Ramos (cell line): ENCODE measurements around the gene MCHR1.

Experiments
- in situ Hi-C: fragments of 300-500 bp; cut with MboI; formaldehyde crosslinking; loops from one replicate; pipeline ENCODE4 v1.14.3; 2022; ENCODE audit warnings: low sequenced_read_pairs; ENCODE audit not compliant: unreplicated experiment

MCHR1 gene

DNA sequence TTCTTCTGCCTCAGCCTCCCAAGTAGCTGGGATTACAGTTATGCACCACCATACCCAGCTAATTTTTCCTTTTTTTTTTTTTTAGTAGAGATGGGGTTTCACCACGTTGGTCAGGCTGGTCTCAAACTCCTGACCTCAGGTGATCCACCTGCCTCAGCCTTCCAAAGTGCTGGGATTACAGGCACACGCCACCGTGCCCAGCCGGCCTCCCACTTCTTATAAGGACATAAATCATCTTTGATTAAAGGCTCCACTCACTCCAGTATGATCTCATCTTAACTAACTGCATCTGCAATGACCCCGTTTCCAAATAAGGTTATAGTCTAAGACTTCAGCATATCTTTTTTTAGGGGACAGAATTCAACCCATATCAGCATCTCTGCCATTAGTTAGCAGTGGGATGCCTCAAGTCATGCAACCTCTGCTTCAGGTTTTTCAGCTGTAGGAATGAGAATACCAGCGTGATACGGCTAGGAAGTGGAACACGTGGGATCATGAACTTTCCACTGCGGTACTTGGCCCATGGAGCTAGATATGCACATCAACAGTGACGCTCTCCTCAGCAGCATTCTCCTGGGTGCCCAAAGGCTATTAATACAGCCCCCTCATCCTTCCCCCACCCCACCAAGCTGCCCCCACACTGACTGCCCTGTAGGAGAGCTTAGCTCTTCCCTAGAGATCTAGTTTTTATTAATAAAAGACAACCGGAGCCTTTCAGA, 41.4 kb downstream of the MCHR1 start:
- in situ Hi-C loops: no loop called here

DNA sequence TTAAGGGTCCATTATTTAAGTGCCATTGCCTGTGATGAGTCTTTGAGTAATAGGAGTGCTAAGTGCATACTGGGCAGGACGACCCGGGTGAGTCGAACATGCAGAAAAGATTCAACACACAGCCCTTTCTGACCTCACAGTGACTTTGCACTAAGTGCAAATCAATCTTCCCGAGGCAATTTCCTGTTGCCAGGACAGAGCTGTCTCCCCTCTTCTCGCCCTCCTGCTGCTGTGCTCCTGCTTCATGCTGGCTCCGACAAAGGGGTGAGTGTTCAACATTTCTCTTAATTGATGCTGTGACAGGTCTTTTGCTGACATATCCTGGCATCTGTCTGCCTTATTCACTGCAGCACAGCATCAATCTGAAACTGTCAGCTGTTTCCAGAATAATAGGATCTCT, 42.0 kb downstream of the MCHR1 start:
- in situ Hi-C loops: no loop called here

DNA sequence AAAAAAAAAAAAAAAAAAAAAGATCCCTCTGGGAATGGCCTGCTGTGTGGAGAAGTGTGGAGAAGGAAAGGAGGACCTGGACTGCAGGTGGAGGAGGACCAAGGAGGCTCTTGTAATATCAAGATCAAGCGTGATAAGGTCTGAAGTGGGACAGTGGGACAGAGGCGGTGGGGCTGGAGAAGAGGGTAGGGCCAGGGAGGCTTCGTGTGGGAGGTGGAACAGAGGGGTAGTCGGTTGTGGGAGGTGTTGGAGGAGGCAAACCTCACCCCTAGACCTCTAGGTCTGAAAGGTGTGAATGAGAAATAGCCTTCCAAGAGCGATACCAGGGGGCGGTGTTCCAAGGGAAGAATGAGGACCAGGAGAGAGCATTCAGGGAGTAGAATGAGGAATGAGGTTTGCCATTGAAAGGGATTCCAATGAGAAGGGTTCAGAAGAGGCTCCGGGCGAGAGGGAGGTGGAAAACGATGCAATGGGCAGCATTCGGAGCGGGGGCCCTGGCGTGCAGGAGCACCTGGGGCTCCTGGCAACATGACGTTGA, 44.2 kb downstream of the MCHR1 start:
- in situ Hi-C loops: no loop called here

DNA sequence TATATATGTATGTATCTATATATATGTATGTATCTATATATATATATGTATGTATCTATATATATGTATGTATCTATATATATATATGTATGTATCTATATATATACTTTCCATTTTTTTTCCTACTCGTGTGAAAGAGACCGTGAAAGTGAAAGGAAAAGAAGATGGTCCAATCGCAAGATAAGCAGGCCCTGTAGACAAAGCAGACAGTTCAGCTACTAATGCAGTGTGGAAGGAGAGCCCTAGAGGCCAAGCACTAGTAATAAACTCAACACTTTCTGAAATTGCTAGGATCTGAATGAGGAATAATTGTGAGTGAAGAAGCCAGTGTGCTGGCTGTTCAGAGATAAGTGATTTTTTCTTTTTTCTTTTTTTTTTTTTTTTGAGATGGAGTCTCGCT, 47.2 kb downstream of the MCHR1 start:
- in situ Hi-C loops: no loop called here

DNA sequence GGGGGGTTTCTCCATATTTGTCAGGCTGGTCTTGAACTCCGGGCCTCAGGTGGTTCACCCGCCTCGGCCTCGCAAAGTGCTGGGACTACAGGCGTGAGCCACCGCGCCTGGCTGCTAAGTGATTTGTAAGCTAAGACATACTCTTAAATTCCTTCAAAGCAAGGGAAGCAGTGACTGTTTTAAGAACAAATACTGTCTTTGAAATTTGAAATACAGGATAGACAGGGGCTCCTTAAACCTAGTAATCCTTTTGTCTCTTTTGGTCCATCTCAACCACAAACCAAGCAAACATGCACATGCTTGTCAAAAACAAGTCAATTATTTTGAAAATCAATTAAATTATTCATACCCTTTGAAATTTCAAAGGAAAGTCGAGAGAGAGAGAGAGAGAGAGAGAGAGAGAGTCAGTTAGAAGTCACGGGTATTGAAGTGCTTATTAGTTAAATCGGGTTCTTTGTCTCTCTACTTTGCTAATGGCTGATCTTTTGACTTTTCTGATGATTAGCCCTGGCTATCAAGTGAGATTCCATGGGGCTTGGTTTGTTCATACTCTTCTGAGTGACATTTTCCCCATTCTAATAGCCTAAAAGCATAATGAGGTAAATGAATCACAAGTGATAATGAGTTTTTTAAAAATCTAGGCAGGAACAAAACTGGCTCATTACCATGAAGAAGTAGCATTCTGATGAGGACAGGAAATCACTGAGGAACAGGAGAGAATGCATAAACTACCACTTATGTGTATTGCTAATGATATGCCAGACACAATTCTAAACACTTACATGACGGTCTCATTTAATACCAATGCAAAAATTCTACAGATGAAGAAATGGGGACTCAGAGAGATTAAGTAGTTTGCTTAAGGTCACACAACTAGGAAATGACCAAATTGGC, 48.0 kb downstream of the MCHR1 start:
- in situ Hi-C loops: no loop called here

DNA sequence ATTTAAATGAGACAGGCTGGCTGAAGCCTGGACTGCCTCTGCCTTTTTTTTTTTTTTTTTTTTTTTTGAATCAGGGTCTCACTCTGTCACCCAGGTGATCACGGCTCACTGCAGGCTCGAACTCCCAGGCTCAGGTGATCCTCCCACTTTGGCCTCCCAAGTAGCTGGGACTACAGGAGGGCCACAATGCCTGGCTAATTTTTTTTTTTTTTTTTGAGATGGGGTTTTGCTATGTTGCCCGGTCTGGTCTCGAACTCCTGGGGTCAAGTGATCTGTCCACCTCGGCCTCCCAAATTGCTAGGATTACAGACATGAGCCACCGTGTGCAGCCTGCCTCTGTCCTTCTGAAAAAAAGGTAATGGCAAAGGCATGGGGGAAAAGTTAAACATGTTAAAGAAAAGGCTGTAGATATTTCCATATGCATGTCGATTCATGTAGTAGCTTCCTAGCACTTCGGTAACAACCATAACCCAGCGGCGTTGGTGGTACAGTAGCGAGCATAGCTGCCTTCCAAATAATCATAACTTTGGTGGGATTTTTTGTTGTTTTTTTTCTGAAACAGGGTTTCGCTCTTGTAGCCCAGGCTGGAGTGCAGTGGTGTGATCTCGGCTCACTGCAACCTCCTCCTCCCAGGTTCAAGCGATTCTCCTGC, 48.8 kb downstream of the MCHR1 start:
- in situ Hi-C loops: no loop called here

DNA sequence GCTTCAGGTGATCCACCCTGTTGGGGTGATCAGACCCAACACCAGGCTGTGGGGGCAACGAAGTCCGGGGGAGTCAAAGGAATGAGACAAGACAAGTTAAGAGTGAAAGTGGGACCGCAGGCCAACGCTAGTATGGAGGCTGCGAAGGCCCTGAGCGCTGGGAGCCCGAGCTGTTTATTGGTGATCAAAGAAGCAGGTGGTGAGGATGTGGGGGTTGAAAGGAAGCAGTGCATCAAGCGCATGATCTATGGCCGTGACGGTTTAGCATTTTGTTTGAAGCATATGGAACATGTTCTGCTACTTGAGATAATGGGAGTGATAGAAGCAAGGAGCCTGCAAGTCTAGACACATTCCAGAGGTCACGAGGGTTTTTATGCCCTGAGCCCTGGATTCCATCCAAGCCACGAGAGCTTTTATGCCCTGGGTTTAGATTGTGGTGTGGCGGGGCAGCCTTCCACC, 49.5 kb downstream of the MCHR1 start:
- in situ Hi-C loops: no loop called here

DNA sequence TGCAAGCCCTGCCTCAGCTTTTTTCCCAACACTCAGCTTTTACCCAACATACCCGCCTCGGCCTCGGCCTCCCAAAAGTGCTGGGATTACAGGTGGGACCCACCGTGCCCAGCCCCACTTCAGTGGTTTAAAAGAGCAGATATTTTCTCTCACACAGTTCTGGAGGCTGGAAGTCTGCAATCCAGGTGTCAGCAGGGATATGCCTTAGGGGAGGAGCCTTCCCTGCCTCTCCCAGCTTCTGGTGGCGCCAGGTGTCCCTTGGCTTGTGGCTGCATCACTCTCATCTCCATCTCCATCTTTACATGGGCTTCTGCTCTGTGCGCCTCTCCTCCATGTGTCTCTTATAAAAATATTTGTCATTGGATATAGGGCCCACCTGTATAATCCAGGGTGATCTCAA, 50.0 kb downstream of the MCHR1 start:
- in situ Hi-C loops: no loop called here
